ENCODE results near the gene BLM. TPM values are rescaled to one million over a fixed set of nuclear protein-coding genes. Genes with fewer than 3 reads are reported as not detected.

BLM gene
- total and polyA plus RNA-seq, 10 of the 15 experiments (the other 5 are each of a cell fraction or from before 2014, with no cell fraction given) = 23.0 to 68.4 (median 43.9) TPM

DNA sequence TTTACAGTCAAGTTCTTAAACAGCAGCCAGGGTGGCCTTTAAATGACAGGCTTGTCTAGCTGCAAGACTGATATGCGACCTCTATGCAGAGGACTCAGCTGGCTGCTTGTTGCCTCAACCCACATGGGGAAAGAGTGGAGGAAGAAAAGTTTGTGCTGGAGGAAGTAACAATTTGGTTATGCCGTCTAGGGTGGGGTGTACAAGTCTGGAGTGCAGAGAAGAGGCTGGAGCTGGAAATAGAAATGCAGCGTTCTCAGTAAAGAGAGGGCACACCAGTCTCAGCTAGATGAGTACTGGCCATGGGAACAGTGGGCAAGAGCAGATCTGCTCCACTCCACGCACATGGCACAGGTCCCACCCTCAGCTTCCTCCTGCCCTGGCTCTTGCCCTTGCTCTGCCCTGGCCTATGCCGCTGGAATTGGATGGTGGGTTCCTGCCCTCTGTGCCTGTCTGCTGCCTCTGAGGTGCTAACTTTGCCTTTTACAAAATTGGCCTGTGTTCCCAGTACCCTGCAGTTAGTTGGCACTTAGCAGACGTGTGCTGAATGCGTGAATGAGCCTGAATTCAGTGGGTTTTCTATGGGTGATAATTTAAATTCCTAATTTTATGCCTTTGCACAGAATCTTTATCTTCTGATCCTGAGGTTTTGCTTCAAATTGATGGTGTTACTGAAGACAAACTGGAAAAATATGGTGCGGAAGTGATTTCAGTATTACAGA, 91.5 kb downstream of the BLM start:
- 44% methylated on average over 8 of the region's 8 CpGs for WGBS (ENCODE audit: insufficient coverage, insufficient replicate concordance, low lambda C conversion rate, missing lambda C conversion rate)
- POLR2A ChIA-PET = interaction anchor here (0.5 to 1.2 kb wide), 2 partner anchors 19 to 88 kb away, joined by 3 to 7 read pairs; no protein-coding TSS in a partner anchor
- SMC1A ChIA-PET (ENCODE audit: uncharacterized antibody, unreplicated experiment) = interaction anchor here (0.9 to 1.2 kb wide), 3 partner anchors 18 to 42 kb away, joined by 3 read pairs; no protein-coding TSS in a partner anchor
- Histone ChIP-seq H3K27ac (ENCODE audit: control insufficient read depth, insufficient read depth) (no peak overlapping the region), H3K4me3 (no peak overlapping the region), H4K20me1 (ENCODE audit: control insufficient read depth, insufficient read depth) (no peaks in the 10 kb centered on the region), H3K36me3 (ENCODE audit: control insufficient read depth in 2 of 2, insufficient read depth in 2 of 2, low read length in 1 of 2) (peaks cover 14 to 21% of the 10 kb centered on the region in 2 experiments), H3K79me2 (ENCODE audit: control insufficient read depth, insufficient read depth, low read length) (no peaks in the 10 kb centered on the region), H3K4me1 (ENCODE audit: control insufficient read depth, insufficient read depth, low read length) (peaks cover 3% of the 10 kb centered on the region), H3K4me2 (ENCODE audit: control insufficient read depth, insufficient read depth) (no peak overlapping the region), H3K27me3 (replicated peaks in 1 of 2; ENCODE audit: control insufficient read depth in 2 of 2, insufficient read depth in 2 of 2, low read length in 1 of 2) (no peaks in the 10 kb centered on the region), H2AFZ (ENCODE audit: control insufficient read depth, low read depth, low read length) (no peak overlapping the region), H3K9me3 (replicated peaks; ENCODE audit: control insufficient read depth, insufficient read depth, low read length) (no peaks in the 10 kb centered on the region), H3K9ac (ENCODE audit: control insufficient read depth, insufficient read depth, low read length) (no peak overlapping the region)
- TF ChIP-seq IRF4 (IDR thresholded peaks at IDR 0.05; ENCODE audit: low read depth, low read length) = no peak
- no peak for TF ChIP-seq ZSCAN29 (IDR thresholded peaks at IDR 0.05)
- TF ChIP-seq MYC (IDR thresholded peaks at IDR 0.05; ENCODE audit: insufficient read depth, insufficient read length, insufficient replicate concordance, low read length, severe bottlenecking) = no peak
- TF ChIP-seq, protein P1, sequence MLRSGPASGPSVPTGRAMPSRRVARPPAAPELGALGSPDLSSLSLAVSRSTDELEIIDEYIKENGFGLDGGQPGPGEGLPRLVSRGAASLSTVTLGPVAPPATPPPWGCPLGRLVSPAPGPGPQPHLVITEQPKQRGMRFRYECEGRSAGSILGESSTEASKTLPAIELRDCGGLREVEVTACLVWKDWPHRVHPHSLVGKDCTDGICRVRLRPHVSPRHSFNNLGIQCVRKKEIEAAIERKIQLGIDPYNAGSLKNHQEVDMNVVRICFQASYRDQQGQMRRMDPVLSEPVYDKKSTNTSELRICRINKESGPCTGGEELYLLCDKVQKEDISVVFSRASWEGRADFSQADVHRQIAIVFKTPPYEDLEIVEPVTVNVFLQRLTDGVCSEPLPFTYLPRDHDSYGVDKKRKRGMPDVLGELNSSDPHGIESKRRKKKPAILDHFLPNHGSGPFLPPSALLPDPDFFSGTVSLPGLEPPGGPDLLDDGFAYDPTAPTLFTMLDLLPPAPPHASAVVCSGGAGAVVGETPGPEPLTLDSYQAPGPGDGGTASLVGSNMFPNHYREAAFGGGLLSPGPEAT (IDR thresholded peaks at IDR 0.05; ENCODE audit: low read depth) = no peak
- no peak for TF ChIP-seq KLF5 (IDR thresholded peaks at IDR 0.05; ENCODE audit: partially characterized antibody)
- TF ChIP-seq ZBED1 (IDR thresholded peaks at IDR 0.05; ENCODE audit: borderline replicate concordance) = no peak
- TF ChIP-seq SRF (IDR thresholded peaks at IDR 0.05; ENCODE audit: low read depth in 2 of 2, low read length in 2 of 2) = no peak
- no peak for TF ChIP-seq MEF2B (IDR thresholded peaks at IDR 0.05; ENCODE audit: partially characterized antibody, poor library complexity, severe bottlenecking)
- no peak for TF ChIP-seq POLR2A (IDR thresholded peaks at IDR 0.05; ENCODE audit: low read depth, low read length)
- no peak for DNase-seq (ENCODE audit: low read depth, low spot score)
- in situ Hi-C loops (cut with MboI) = no loop called here
- CTCF ChIA-PET = interaction anchor here (0.6 to 1.8 kb wide), 3 partner anchors 9 to 66 kb away, joined by 3 to 6 read pairs (median 5); no protein-coding TSS in a partner anchor
- intact Hi-C loops (cut with micrococcal nuclease; ENCODE audit: unreplicated experiment) = no loop called here
- no peak for ATAC-seq
- RAD21 ChIA-PET (ENCODE audit: unreplicated experiment) = interaction anchor here (1.2 kb wide), 1 partner anchor 31 kb away, joined by 3 read pairs; no protein-coding TSS in a partner anchor
- BruUV-seq (replicated peaks) = no TSS peak
- no peak for FAIRE-seq

Data from GM12878 (cell line).